Fibroblast of skin of back (primary cell): ENCODE data around the gene ULK4.

Experiments used
- DNase-seq: peaks from one replicate; pipeline ENCODE4 v3.0.0-alpha.2; 2013

Gene ULK4

DNA sequence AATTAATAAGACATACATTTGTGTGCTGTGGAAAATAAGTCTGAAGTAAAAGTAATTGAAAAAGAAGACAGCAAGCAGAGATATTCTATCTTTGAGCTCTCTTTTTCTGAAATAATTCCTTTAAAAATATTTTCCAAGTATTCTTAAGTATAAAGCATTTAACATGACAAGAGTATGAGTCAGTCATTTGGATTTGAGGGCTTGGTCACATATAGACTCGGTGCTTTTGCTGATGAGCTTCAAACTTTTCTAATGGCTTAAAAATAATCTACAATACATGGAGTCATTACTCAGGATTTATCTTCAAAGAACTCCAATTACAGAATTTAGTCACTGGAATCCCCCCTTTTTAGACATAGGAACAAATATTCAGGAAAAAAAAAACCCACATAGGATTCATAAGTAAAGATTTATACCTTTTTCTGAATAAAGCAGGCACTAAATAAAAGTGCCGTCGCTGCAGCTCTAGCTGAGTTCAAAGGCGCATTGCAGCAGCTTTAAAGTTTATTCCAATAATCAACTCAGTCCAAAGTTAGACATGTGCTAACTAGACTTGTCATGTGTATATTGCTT, 615.1 kb downstream of the ULK4 start:
- peak; percentile 70 for DNase-seq

DNA sequence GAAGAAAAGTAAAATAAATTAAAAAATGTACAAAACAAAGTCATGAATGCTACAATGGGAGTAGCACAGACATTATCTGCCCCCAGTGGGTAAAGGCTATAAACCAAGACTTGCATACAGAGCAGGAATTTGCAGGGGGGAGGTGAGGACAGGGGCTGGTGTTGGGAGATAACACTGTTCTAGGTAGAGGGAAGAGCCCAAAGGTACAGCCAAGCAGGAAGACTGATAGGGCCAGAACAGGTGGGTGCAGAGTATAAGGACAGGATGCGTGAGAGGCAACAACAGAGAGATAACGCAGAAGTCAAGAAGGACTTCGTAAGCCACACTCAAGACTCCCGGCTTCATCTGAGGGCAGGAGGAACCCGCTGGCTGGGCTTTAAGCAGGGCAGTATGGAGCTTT, 616.1 kb downstream of the ULK4 start:
- DNase-seq: no peak

DNA sequence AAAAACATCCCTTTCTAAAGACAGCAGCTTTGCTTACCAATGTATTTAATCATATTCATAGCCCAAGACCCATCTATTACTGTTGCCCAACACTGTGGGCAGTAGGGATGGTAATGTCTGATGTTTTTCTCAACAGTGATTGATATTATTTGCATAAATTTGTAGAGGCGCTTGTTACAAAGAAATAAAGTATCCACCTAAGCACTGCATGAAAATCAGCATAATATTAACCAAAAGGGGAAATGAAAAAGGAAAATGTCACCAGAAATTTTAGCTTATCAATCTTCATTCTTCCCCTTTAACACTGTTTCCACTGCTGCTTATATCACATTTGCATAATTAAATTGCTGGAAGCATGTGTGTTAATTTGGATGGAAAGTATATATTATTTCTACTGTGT, 622.1 kb downstream of the ULK4 start:
- DNase-seq: no peak

DNA sequence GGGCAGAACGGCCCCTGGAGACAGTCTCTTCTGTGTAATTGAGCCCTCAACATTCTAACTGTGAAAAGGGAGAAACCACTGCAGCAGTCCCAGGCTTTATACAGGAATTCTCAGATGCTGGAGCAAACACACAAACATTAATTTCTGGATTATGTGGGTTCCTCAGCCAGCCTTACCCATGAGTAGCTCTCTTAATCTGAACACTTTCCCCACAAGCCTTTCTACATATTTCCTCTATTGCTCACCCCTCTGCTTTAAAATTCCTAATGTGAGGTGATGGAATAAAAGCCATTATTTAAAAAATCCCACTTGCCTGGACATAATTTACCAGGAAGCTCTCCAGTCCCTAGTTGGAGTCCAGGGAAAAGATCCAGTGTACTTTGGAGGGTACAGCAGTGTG, 623.6 kb downstream of the ULK4 start:
- peak; percentile 66 for DNase-seq

DNA sequence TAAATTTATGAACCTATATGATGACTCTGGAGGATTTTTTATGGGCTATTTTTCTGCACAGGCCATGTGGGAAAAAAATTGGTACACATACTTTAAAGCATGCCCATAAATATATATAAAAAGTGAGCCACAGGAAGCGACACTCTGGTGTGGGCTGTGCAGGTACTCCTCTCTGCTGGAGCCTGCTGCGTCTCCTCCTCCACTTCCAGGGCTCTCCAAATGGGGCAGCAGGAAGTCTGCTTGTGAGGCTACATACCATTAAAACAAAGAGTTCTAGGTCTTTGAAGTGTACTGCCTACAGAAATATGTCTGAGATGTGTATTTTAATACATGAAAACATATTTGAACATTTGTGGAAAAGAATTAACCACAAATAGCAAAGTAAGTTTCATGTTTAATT, 627.5 kb downstream of the ULK4 start:
- no peak for DNase-seq

DNA sequence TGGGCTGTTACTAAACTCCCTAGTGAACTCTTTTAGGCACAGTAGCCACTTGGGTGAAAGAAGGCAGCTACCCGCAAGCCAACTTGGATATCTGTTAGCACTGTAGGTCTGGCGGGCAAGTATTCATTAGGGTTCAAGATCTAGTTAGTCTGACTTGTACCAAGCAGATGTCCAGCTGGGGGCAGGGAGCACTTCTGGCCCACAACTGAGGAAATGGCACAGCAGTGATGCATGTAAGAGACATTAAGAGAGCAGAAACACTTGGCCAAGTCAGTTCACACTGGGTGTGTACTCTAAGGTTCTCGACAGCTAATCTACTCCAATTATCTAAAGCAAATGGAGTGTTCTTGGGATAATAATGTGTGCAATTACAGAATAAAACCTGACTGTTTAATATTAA, 630.9 kb downstream of the ULK4 start:
- no peak for DNase-seq

DNA sequence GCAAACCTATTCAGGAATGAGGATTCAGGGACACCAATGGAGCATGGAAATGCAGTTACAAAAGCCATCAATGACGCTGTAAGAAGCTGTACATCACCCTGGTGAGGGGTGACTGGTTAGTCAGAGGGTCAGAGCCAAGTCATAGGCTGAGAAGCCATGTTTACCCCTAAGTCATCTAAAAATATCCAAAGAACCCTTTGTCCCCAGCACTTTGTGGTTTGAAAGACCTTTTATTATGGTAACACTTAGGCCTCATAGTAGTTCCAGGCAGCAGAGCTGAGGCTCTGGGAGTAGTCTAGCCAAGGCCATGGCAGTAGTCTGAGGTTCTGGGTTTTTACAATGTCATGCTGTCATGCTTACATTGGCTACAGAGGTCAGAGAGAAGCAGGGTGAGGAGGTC, 631.4 kb downstream of the ULK4 start:
- peak; percentile 40 for DNase-seq

DNA sequence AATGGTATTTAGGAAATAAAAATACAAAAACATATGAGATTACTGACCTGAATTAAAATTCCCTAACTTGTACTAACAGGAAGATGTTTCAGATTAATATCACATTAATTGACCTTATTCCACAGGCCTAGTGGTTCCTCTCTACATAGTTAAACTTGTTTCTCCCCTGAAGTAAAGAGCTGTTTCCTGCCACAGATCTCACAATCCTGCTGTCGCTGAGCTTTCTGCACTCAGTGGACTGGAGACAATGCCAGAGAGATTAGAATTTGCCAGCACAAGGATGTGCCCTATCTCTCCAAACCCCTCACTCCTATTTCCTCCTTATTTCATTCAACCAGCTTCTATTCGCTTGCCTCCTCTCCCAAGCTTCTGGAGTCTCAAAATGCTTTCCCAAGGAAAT, 632.0 kb downstream of the ULK4 start:
- no peak for DNase-seq

DNA sequence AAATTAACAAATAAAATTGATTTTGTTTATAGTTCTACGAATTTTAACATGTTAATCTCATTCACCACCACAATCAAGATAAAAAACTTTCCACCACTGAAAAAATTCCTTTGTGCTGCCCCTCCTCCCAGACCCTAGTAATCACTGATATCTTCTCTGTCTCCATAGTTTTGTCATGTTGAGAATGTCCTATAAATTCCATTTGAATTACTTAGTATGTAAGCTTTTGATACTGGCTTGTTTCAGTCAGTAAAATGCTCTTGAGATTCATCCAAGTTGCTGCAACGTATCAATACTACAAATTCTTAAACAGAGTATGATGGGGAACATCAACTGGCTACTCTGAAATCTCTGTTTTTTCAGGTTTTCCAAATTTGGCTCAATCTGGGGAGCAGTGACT, 633.0 kb downstream of the ULK4 start:
- peak; percentile 67 for DNase-seq

DNA sequence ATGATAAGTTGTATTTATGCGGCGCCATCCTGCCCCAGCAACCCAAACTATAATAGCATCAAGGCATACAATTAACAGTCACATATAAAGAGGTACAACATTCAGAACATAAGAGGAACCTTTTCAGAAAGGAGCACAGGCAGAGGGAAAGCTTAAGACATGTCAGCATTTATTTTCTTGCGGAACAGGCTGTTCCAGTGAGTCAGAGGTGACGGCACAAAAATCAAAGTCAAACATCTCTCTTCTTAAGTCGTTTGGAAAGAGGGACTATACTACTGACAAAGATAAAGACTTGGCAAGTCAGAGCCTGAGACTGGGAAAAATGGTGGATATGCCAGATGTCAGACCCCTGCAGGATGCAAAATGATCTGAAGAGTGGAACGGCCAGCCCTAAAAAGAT, 634.2 kb downstream of the ULK4 start:
- DNase-seq: no peak

DNA sequence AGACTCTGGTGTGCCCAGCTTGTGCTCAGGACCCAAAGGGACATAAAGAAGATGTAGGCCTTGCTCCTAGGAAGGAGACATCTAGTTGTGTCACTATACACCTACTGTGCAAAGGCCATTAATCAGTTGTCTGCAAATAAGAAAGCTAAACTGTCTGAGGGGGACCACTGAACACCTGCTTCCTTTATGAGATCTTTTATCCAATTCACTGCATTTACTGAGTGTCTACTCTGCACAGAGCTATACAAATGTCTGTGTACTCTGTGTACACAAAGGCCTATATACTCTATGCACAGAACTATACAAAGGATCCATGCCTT, 637.8 kb downstream of the ULK4 start:
- DNase-seq: no peak

DNA sequence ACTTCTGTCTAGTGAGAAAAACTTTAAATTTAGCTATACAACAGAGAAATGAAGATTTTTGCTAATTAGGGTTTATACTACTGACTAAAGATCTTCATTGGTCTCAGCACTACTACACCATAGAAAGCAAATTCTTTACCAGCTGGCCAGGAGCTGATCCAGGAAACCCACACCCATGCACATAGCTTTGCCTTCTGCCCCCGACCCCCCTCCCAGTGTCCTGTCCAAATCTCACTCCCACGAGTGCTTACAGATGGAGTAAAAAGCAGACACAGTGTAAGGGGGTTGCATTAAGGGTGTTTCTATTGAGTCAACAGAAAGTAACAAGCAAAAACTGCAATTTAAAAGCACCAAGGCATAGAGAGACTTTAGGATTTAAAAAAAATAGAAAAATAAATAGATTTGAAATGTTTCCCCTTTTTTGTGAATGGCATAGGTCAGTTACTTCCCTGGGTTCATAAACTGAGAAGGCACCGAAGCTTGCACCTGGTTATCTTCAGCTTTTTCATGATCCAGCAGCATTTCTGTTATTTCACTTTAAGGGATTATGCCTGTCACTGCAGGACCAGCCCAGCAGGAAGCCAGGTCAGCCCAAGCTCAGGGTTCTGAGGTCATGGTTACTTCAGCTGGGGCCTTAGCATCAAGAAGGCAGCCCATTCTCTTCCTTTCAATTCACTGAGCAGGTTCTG, 638.3 kb downstream of the ULK4 start:
- no peak for DNase-seq

DNA sequence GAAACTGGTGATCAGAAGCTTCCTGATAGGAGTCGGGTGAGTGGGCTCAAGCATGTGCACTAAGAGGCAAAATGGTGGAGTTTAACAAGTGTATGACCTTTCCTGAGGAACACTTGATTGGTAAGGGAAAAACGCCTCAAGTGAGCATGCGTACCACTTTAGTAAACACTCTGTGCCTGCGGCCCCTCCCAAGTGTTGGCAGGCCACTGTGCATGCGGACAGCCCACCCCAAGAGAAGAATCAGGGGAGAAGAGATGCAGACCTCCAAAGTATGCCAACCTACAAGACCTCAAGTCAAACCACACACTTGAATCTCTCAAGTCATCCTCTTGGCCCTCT, 640.3 kb downstream of the ULK4 start:
- DNase-seq: no peak

DNA sequence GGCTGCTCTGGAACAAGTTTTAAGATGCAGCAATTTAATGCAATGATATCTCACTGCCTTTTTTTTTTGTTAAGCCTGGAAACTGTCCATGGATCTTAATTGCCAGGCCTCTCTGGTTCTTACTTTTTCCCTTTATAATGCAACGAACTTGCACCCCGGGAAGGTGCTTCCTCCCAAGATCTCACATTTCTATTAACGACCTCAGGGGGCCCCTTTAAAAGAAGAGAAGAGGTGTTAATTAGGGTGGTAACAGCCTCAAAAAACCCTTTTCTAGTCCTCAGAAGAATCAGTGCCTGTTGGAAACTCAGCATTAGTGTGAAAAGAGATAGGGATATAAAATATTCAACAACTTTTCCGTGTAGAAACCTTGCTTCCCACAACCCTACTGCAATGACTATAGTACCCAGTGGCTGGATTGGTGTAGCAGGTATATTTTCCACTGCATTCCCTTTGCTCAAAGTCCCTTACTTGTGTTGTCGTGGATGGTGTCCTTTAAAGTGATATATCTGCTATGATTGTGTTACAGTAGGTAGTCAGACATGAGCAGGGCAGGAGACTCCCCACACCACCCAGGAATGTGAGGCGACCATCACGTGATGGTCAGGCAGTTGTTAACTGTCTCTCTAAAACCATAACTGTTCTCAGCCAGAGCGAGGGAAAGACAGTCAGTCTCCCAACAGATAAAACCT, 640.8 kb downstream of the ULK4 start:
- DNase-seq: no peak

DNA sequence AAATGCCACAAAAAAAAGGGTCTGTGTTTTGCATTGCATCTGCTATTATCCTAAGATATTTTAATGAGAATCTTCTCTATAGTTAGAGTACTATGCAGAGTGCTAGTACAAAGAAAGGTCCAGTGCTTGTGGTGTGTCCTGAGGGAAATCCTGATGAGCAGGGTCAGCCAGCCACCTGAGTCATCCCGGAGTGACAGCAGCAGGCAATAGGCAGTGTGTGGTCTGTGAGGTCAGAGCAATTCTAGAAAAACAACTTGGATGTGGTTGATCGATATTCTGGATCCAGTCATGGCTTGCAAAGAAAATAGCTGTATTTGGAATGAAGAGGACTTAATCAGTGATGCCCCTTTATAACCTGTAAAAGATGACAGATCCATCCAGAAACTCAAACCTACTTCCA, 643.4 kb downstream of the ULK4 start:
- DNase-seq: peak; percentile 18

DNA sequence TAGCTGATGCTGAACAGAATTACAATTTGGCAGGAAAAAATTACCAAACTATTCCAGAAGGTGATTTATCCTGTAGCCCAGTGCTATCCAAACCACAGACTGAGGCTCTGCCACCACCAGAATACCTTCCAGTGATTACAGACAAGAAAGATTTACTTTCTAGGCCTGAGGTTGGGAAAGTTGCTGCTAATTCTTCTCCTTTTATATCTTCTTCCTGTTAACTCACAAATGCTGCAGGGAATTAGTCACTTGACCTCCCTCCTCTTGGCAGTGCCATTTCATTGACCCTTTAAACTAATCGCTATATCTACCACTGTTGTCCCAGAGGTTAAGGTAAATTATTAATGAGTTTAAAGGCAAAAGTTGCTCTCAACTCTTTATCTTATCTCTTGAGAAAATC, 644.2 kb downstream of the ULK4 start:
- DNase-seq: peak; percentile 16

DNA sequence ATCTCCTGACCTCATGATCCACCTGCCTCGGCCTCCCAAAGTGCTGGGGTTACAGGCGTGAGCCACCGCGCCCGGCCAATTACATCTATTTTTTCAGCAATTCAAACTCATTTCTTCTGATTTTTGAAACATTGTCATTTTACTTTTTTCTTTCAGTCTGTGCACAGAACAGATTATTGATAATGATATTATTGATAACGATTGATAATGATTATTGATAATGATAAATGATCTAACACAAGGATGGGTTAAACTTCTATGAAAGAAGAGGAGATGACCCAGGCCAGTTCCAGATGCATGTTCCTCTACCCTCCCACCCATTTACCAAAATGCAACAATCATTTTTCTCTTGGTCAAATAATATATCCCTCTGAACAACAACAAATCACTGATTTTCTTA, 644.6 kb downstream of the ULK4 start:
- DNase-seq: no peak

DNA sequence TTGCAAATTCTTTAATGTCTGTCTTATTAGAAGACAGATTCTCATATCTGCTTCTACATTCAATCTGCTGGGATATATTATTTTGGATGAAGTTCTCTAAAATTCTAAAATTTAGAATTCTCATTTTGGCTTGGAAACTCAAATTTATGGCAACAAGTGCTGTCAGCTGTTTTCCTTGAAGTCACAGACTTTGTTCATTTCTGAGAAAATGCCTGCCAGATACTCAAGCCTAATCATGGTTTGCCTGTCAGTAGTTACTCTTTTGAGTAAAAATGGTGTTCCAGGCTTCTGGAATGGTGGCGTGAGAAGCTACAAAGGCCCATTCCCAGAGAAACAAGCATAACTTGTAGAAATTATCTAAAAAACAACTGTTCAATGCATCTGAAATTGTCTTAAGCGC, 646.8 kb downstream of the ULK4 start:
- DNase-seq: no peak

DNA sequence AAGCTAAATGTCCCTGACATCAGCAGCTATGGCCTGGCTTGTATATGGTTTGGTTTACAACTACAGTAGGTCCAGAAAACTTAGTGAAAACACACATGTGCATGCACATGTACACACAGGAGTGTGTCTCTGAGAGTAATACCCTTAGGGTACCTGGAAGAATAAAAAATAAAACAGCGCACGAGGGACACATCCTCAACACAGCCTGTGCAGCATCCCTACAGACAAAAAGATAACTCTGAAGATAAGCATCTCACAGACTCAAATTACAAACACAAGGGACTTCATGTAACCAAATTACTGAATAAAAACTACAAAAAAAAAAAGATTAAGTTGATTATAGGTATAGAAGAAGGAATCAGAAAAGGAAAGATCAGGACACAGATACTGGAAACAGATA, 653.8 kb downstream of the ULK4 start:
- DNase-seq: no peak

DNA sequence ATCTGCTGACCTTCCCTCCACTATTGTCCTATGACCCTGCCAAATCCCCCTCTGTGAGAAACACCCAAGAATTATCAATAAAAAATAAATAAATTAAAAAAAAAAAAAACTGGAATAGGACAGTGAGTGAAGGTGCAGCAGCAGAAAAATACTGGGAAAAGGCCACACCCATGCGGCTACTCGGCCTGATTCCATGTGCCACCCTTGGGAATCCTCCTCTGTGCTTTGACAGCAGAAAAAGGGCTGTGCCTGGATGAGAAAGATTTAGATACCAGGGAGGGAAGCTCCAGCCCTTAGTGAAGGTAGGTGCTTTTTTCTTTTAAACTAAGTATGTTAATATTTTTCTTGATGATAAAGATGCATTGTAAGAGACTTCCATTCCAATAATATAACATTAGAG, 654.8 kb downstream of the ULK4 start:
- no peak for DNase-seq

DNA sequence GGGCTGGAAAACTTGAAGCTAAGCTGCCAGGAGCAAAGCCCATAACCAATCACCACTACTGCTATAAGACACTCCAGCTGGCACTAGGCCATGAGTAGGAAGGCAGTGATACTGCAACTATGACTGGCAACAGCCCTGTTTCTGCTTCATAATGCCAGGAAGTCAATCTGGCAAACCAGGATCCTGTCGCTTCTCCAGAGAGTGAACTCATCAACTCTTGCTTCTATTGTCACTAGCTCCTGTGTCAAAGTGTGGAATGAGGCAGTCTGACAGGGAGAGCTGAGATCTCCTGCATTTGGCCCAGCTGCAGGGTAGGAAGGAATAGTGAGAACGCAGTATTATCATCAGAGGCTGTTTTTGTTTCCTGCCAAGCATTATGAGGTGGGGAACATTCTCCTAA, 657.3 kb downstream of the ULK4 start:
- peak; percentile 26 for DNase-seq

DNA sequence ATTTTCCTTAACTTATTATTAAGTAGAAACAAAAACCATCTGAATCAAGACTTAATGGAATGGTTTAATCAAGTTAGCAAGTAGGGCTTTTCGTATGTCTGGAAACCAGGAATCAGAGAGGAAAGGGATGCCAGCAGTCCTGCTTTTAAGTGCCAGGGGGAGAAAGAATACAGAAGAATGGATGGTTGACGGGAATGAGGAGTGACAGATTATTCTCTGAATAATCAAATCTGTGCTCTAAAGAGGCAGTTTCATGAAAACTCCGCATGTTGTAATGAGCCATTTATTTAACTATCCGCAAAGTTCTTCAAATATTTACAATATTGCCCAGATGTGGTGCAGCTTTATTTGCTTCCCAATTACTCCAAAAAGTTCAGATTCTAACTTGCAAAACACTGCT, 659.6 kb downstream of the ULK4 start:
- no peak for DNase-seq

DNA sequence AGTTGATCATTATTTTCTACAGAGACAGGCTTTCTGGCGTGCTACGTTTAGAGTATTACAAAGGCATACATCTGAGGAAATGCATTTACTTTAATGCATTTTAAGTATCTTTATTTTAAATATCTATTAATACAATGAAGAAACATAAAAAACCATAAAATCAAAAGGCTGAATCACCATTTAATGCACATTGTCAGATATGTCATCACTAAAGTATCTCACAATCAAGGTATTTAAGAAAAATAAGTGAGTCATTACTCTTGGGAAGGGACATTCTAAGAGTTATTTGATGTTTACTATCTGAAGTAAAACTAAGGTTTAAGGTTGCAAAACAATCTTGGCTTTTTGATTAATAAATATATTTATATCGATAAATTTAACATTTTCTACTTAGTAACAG, 660.4 kb downstream of the ULK4 start:
- DNase-seq: peak; percentile 27

DNA sequence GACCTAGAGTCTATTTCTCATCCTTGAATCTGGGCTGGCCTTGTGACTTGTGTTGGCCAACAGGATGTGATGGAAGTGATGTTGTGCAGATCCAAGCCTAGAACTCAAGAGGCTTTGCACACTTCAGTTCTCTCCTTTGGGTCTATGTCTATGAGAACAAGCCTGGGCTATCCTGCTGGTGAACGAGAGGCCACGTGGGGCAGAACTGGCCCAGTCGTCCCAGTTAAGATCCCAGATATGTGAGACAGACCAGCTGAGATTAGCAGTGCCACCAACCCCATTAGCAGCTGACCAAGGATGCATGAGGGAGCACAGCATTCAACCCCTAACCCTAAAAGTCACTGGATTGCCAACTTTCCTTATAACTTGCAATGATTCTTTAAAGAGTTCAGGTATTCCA, 662.9 kb downstream of the ULK4 start:
- DNase-seq: no peak

DNA sequence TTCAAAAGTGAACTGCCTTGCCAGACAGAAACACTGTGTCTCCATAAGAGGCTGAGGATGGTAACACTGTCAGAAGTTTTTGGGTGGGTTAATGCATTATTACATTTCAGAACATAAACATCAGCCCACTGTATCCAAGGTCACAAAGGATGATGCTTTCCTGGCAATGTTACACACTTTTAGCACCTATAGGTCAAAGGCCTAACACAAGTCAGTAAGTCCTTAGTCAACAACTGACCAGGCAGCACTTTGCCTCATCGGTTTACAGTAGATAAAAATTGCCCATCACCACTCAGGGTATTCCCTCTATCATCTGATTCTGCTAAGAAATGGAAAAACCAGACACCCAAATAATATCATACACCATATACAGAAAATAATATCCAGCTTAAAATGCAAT, 664.2 kb downstream of the ULK4 start:
- DNase-seq: no peak
